ENCODE results near the gene LCE6A.

- TF ChIP-seq RFX5 (IDR thresholded peaks at IDR 0.05; ENCODE audit: low read depth, low read length) (no peak), MCM7 (IDR thresholded peaks at IDR 0.05) (no peak), CTCF (IDR thresholded peaks at IDR 0.05 in 2 of 3, conservative IDR thresholded peaks at IDR 0.05 in 1 of 3; ENCODE audit: insufficient read depth in 2 of 3, low read depth in 1 of 3, low read length in 3 of 3) (no peak), MXI1 (IDR thresholded peaks at IDR 0.05; ENCODE audit: low read depth, low read length) (no peak), CREBBP (IDR thresholded peaks at IDR 0.05; ENCODE audit: low read depth, low read length) (no peak)
Measured at GRCh38 chr1:152836870-152837269, 5.8 kb upstream of the LCE6A start.
